Stimulated activated effector memory CD8-positive, alpha-beta T cell treated with anti-CD3 and anti-CD28 coated beads, Interleukin-12 subunit alpha, Interleukin-12 subunit beta, amount 100 ng/mL, for 72 hours (primary cell): ENCODE measurements around the gene NUDCD3.

Experiments
- ATAC-seq: fragments of 150-1000 bp; cut with Tn5 transposase; 2 replicates; pipeline ENCODE4 v1.10.0; 2021
- DNase-seq, 2 donors: peaks; one replicate each; pipeline ENCODE4 v3.0.0; 2021 to 2022; ENCODE audit warnings: low spot score in 2 of 2
- H3K27ac Mint-ChIP-seq: one replicate; pipeline ENCODE4 v1.8.0; 2022; ENCODE audit warnings: mild to moderate bottlenecking, mixed read lengths
- H3K36me3 Mint-ChIP-seq: one replicate; pipeline ENCODE4 v1.8.0; 2022; ENCODE audit warnings: mild to moderate bottlenecking, mixed read lengths
- H3K4me1 Mint-ChIP-seq: one replicate; pipeline ENCODE4 v1.8.0; 2022; ENCODE audit warnings: mixed read lengths
- H3K4me3 Mint-ChIP-seq: one replicate; pipeline ENCODE4 v1.8.0; 2022; ENCODE audit warnings: mild to moderate bottlenecking, mixed read lengths
- H3K9me3 Mint-ChIP-seq: one replicate; pipeline ENCODE4 v1.8.0; 2022; ENCODE audit warnings: mixed read lengths

The NUDCD3 gene

GRCh38 chr7:44394636-44395035 is 95.8 kb downstream of the NUDCD3 start:
- H3K9me3 Mint-ChIP-seq = no peaks in the 10 kb centered on the region
- H3K36me3 Mint-ChIP-seq = peaks cover 52% of the 10 kb centered on the region
- peaks cover 9% of the 10 kb centered on the region for H3K4me1 Mint-ChIP-seq
- no peak for ATAC-seq
- H3K27ac Mint-ChIP-seq = no peak overlapping the region
- H3K4me3 Mint-ChIP-seq = no peak overlapping the region
- no peak for DNase-seq

- DNase-seq (no peak), ATAC-seq (no peak)
- Mint-ChIP-seq H3K27ac (peak overlapping the region; percentile 59), H3K9me3 (no peaks in the 10 kb centered on the region), H3K36me3 (peaks cover 52% of the 10 kb centered on the region), H3K4me1 (peaks cover 9% of the 10 kb centered on the region), H3K4me3 (no peak overlapping the region)
Observed at GRCh38 chr7:44394112-44394447, 96.4 kb downstream of the NUDCD3 start.

- ATAC-seq = no peak
- H3K4me1 Mint-ChIP-seq = peaks cover 7% of the 10 kb centered on the region
Observed at GRCh38 chr7:44393238-44394111, 97.0 kb downstream of the NUDCD3 start.

GRCh38 chr7:44392618-44393010 is 97.8 kb downstream of the NUDCD3 start:
- Mint-ChIP-seq H3K4me3 (no peak overlapping the region), H3K4me1 (no peaks in the 10 kb centered on the region), H3K27ac (peak overlapping the region; percentile 59), H3K36me3 (peaks cover 55% of the 10 kb centered on the region), H3K9me3 (no peaks in the 10 kb centered on the region)
- DNase-seq = no peak
- ATAC-seq = peak; percentile 26

More at GRCh38 chr7:44393238-44394111, 97.0 kb downstream of the NUDCD3 start:
- no peaks in the 10 kb centered on the region for H3K9me3 Mint-ChIP-seq
- H3K36me3 Mint-ChIP-seq = peaks cover 54% of the 10 kb centered on the region
- DNase-seq = no peak
- H3K4me3 Mint-ChIP-seq = no peak overlapping the region
- H3K27ac Mint-ChIP-seq = peak overlapping the region; percentile 59

GRCh38 chr7:44391746-44392617 is 98.5 kb downstream of the NUDCD3 start:
- peak overlapping the region; percentile 59 for H3K27ac Mint-ChIP-seq
- H3K4me3 Mint-ChIP-seq = no peak overlapping the region
- ATAC-seq (no peak), DNase-seq (no peak)
- no peaks in the 10 kb centered on the region for H3K4me1 Mint-ChIP-seq
- peaks cover 56% of the 10 kb centered on the region for H3K36me3 Mint-ChIP-seq
- H3K9me3 Mint-ChIP-seq = no peaks in the 10 kb centered on the region

GRCh38 chr7:44391171-44391570 is 99.3 kb downstream of the NUDCD3 start:
- Mint-ChIP-seq H3K9me3 (no peaks in the 10 kb centered on the region), H3K4me3 (no peak overlapping the region), H3K4me1 (no peaks in the 10 kb centered on the region), H3K27ac (no peak overlapping the region), H3K36me3 (peaks cover 62% of the 10 kb centered on the region)
- no peak for DNase-seq
- ATAC-seq = no peak

- Mint-ChIP-seq H3K36me3 (peaks cover 67% of the 10 kb centered on the region), H3K4me3 (no peak overlapping the region), H3K9me3 (no peaks in the 10 kb centered on the region), H3K27ac (no peak overlapping the region), H3K4me1 (no peaks in the 10 kb centered on the region)
- ATAC-seq (no peak), DNase-seq (no peak)
Observed at GRCh38 chr7:44390701-44391100, 99.8 kb downstream of the NUDCD3 start.

- H3K4me3 Mint-ChIP-seq = no peak overlapping the region
- no peaks in the 10 kb centered on the region for H3K4me1 Mint-ChIP-seq
- peak in 1 of 2 donors; percentile 35 for DNase-seq
- peak overlapping the region; percentile 23 for H3K27ac Mint-ChIP-seq
- peaks cover 81% of the 10 kb centered on the region for H3K36me3 Mint-ChIP-seq
- no peak for ATAC-seq
- H3K9me3 Mint-ChIP-seq = no peaks in the 10 kb centered on the region
Observed at GRCh38 chr7:44388089-44388970, 102.1 kb downstream of the NUDCD3 start.

- Mint-ChIP-seq H3K27ac (peak overlapping the region; percentile 79), H3K9me3 (no peaks in the 10 kb centered on the region), H3K4me3 (no peak overlapping the region), H3K4me1 (no peaks in the 10 kb centered on the region), H3K36me3 (peaks cover 80% of the 10 kb centered on the region)
- no peak for ATAC-seq
- DNase-seq = peak in 1 of 2 donors; percentile 39
Observed at GRCh38 chr7:44387389-44387788, 103.1 kb downstream of the NUDCD3 start.

GRCh38 chr7:44386139-44386913 is 104.1 kb downstream of the NUDCD3 start:
- H3K9me3 Mint-ChIP-seq = no peaks in the 10 kb centered on the region
- DNase-seq = peak in 1 of 2 donors; percentile 33
- ATAC-seq = peak; percentile 8
- H3K36me3 Mint-ChIP-seq = peaks cover 79% of the 10 kb centered on the region
- H3K27ac Mint-ChIP-seq = no peak overlapping the region
- no peak overlapping the region for H3K4me3 Mint-ChIP-seq
- no peaks in the 10 kb centered on the region for H3K4me1 Mint-ChIP-seq

- Mint-ChIP-seq H3K36me3 (peaks cover 76% of the 10 kb centered on the region), H3K4me3 (no peak overlapping the region), H3K9me3 (no peaks in the 10 kb centered on the region), H3K4me1 (peaks cover 6% of the 10 kb centered on the region), H3K27ac (no peak overlapping the region)
- DNase-seq (peak in 1 of 2 donors; percentile 25), ATAC-seq (no peak)
Observed at GRCh38 chr7:44385434-44386138, 104.9 kb downstream of the NUDCD3 start.

- DNase-seq = peak in 1 of 2 donors; percentile 43
- Mint-ChIP-seq H3K27ac (peak overlapping the region; percentile 63), H3K9me3 (no peaks in the 10 kb centered on the region), H3K4me1 (peaks cover 9% of the 10 kb centered on the region), H3K4me3 (no peak overlapping the region), H3K36me3 (peaks cover 68% of the 10 kb centered on the region)
- ATAC-seq = no peak
Observed at GRCh38 chr7:44384586-44385433, 105.6 kb downstream of the NUDCD3 start.

GRCh38 chr7:44383566-44383965 is 106.9 kb downstream of the NUDCD3 start:
- Mint-ChIP-seq H3K9me3 (no peaks in the 10 kb centered on the region), H3K4me3 (no peak overlapping the region), H3K4me1 (peaks cover 21% of the 10 kb centered on the region), H3K36me3 (peaks cover 60% of the 10 kb centered on the region), H3K27ac (peak overlapping the region; percentile 63)
- ATAC-seq = no peak
- peak in 1 of 2 donors; percentile 40 for DNase-seq
